Muscle of leg (tissue), 16 donors: ENCODE results near the gene USP37. TPM values are rescaled to one million over a fixed set of nuclear protein-coding genes. Genes with fewer than 3 reads are reported as not detected.

Source experiments
- DNase-seq: peaks from one replicate; pipeline ENCODE4 v3.0.0; 2013
- H3K27ac ChIP-seq: one replicate; pipeline ENCODE4 v1.5.1; 2013; ENCODE audit warnings: mild to moderate bottlenecking, low read length, control low read depth
- H3K27me3 ChIP-seq: one replicate; pipeline ENCODE4 v1.6.1; 2013; ENCODE audit warnings: low read length; ENCODE audit not compliant: control insufficient read depth, insufficient read depth
- H3K36me3 ChIP-seq: one replicate; pipeline ENCODE4 v1.6.1; 2013; ENCODE audit warnings: low read length; ENCODE audit not compliant: control insufficient read depth, insufficient read depth
- H3K4me1 ChIP-seq: one replicate; pipeline ENCODE4 v1.6.1; 2013; ENCODE audit warnings: low read length; ENCODE audit not compliant: control insufficient read depth, insufficient read depth
- H3K4me3 ChIP-seq: one replicate; pipeline ENCODE4 v1.5.1; 2013; ENCODE audit warnings: low read length, control low read depth
- H3K9me3 ChIP-seq: replicated peaks from 2 replicates; pipeline ENCODE4 v1.6.1; 2013; ENCODE audit warnings: low read depth, low read length; ENCODE audit not compliant: control insufficient read depth
- WGBS: methylation state at CpG from one replicate; pipeline ENCODE4 v1.1.5; 2013; ENCODE audit warnings: missing lambda C conversion rate; ENCODE audit not compliant: insufficient coverage; 5-methylcytosine and 5-hydroxymethylcytosine counted together
- long read RNA-seq, 11 donors: transcript quantifications; one replicate each; lab custom pipeline, GENCODE V29; 2026
- polyA plus RNA-seq, 8 donors: library from polyadenylated mRNA; unstranded; fragments of 120-200 nt; gene quantifications; one replicate each; pipeline versions ENCODE4 v1.2.1 to v1.2.3, GENCODE V29; 2013; ENCODE audit warnings: inconsistent platforms in 1 of 8, low replicate concordance in 1 of 8; ENCODE audit not compliant: insufficient read length in 8 of 8, insufficient read depth in 1 of 8
- total RNA-seq: library from RNA; stranded (reverse); fragments of 120-200 nt; gene quantifications from one replicate; pipeline ENCODE4 v1.2.4, GENCODE V29; 2013

Gene USP37, protein sequence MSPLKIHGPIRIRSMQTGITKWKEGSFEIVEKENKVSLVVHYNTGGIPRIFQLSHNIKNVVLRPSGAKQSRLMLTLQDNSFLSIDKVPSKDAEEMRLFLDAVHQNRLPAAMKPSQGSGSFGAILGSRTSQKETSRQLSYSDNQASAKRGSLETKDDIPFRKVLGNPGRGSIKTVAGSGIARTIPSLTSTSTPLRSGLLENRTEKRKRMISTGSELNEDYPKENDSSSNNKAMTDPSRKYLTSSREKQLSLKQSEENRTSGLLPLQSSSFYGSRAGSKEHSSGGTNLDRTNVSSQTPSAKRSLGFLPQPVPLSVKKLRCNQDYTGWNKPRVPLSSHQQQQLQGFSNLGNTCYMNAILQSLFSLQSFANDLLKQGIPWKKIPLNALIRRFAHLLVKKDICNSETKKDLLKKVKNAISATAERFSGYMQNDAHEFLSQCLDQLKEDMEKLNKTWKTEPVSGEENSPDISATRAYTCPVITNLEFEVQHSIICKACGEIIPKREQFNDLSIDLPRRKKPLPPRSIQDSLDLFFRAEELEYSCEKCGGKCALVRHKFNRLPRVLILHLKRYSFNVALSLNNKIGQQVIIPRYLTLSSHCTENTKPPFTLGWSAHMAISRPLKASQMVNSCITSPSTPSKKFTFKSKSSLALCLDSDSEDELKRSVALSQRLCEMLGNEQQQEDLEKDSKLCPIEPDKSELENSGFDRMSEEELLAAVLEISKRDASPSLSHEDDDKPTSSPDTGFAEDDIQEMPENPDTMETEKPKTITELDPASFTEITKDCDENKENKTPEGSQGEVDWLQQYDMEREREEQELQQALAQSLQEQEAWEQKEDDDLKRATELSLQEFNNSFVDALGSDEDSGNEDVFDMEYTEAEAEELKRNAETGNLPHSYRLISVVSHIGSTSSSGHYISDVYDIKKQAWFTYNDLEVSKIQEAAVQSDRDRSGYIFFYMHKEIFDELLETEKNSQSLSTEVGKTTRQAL
- 11.0 TPM for total RNA-seq
- 10 to 100 TPM in 1 of 8 donors, 1 to 10 TPM in 7; 4.8 to 10.7 (median 9.0) TPM for polyA plus RNA-seq
- long read RNA-seq, donor 1, full-length matches to known transcripts = 2 of 2 reads
- long read RNA-seq, donor 1, partial matches to known transcripts = 0 of 2 reads
- long read RNA-seq, donor 1, other reads (novel, unspliced or antisense) = 0 of 2 reads
- long read RNA-seq, donor 2 = 0 reads
- long read RNA-seq, donor 3, full-length matches to known transcripts = 1 of 1 reads
- long read RNA-seq, donor 3, partial matches to known transcripts = 0 of 1 reads
- long read RNA-seq, donor 3, other reads (novel, unspliced or antisense) = 0 of 1 reads
- long read RNA-seq, donor 4, full-length matches to known transcripts = 2 of 2 reads
- long read RNA-seq, donor 4, partial matches to known transcripts = 0 of 2 reads
- long read RNA-seq, donor 4, other reads (novel, unspliced or antisense) = 0 of 2 reads
- long read RNA-seq, donor 5, full-length matches to known transcripts = 2 of 2 reads
- long read RNA-seq, donor 5, partial matches to known transcripts = 0 of 2 reads
- long read RNA-seq, donor 5, other reads (novel, unspliced or antisense) = 0 of 2 reads
- long read RNA-seq, donor 6, full-length matches to known transcripts = 1 of 1 reads
- long read RNA-seq, donor 6, partial matches to known transcripts = 0 of 1 reads
- long read RNA-seq, donor 6, other reads (novel, unspliced or antisense) = 0 of 1 reads
- long read RNA-seq, donor 7 = 0 reads
- long read RNA-seq, donor 8 = 0 reads
- long read RNA-seq, donor 9, full-length matches to known transcripts = 2 of 2 reads
- long read RNA-seq, donor 9, partial matches to known transcripts = 0 of 2 reads
- long read RNA-seq, donor 9, other reads (novel, unspliced or antisense) = 0 of 2 reads
- long read RNA-seq, donor 10 = 0 reads
- long read RNA-seq, donor 11 = 0 reads

GRCh38 chr2:218568190-218569037, at the start of gene USP37, which contains the start of gene CNOT9:
USP37 (minus strand) TSS chr2:218568351; CDS start chr2:218558653, 9,698 bp downstream.
CNOT9 (plus strand) TSS chr2:218568839; CDS start chr2:218568955, 116 bp downstream.
- Histone ChIP-seq H3K27ac (peak within 1 kb of the TSS; percentile 97), H3K9me3 (no peaks in the 10 kb centered on the region), H3K4me1 (peaks cover 10% of the 10 kb centered on the region), H3K27me3 (no peaks in the 10 kb centered on the region), H3K4me3 (peak within 1 kb of the TSS; percentile 69), H3K36me3 (peaks cover 21% of the 10 kb centered on the region)
- peak; percentile 99 for DNase-seq
- WGBS = under 1% methylated on average over 64 of the region's 77 CpGs

DNA sequence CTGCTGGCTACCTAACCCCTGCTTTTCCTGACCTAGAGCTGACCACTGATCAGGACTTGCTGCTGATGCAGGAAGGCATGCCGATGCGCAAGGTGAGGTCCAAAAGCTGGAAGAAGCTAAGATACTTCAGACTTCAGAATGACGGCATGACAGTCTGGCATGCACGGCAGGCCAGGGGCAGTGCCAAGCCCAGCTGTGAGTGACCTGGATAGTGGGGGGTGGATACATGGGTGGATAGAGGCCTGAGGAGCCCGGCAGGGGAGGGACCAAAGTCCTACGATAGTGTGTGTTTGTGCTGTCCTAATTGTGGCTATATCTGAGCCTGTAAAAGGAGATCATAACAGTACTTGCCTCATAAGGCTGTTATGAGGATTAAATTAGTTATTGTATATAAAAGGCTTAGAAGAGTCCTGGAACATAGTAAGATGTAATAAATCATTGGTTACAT, 47.7 kb upstream of the USP37 start:
- DNase-seq = no peak
- Histone ChIP-seq H3K36me3 (peaks cover 13% of the 10 kb centered on the region), H3K27me3 (no peaks in the 10 kb centered on the region), H3K9me3 (no peaks in the 10 kb centered on the region), H3K4me1 (peaks cover 3% of the 10 kb centered on the region), H3K4me3 (no peak overlapping the region), H3K27ac (no peak overlapping the region)
- WGBS = 75% methylated on average over 6 of the region's 6 CpGs

- Histone ChIP-seq H3K36me3 (no peaks in the 10 kb centered on the region), H3K27me3 (no peaks in the 10 kb centered on the region), H3K27ac (peak within 1 kb of the TSS; percentile 81), H3K4me3 (peak within 1 kb of the TSS; percentile 42), H3K4me1 (peaks cover 28% of the 10 kb centered on the region), H3K9me3 (no peaks in the 10 kb centered on the region)
- 8% methylated on average over 5 of the region's 8 CpGs for WGBS
- peak; percentile 86 for DNase-seq
Observed at GRCh38 chr2:218607436-218608115, 39.4 kb upstream of the USP37 start, which contains the start of gene PLCD4. PLCD4 (plus strand) TSS chr2:218607899; CDS start chr2:218615740, 7,841 bp downstream.

DNA sequence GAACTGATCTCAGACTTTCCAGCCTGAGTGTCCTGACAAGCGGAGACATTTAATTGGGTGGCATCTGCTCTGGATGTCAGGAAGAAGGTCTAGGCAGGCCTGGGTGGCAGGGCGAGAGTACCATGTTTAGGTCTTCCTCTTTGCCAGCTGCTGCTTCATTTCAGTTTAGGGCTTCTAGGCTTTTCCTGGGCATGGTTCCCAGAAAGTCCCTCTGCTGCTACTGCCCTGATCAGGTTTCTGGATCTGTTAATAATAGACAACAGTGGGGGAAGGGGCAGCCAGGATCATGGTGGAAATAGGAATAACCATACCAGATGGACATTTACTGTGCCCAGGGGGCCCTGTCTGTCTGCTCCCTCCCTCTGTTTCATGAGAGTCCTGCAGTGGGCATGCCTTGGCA, 37.3 kb upstream of the USP37 start:
- DNase-seq = peak; percentile 93
- H3K27ac ChIP-seq = peak overlapping the region; percentile 84
- H3K4me1 ChIP-seq = peaks cover 28% of the 10 kb centered on the region
- 34% methylated on average over 2 of the region's 2 CpGs for WGBS
- no peaks in the 10 kb centered on the region for H3K9me3 ChIP-seq
- no peaks in the 10 kb centered on the region for H3K27me3 ChIP-seq
- H3K4me3 ChIP-seq = no peak overlapping the region
- H3K36me3 ChIP-seq = no peaks in the 10 kb centered on the region

- no CpG with 5 or more reads among the region's 1 CpG for WGBS
- Histone ChIP-seq H3K27ac (no peak overlapping the region), H3K27me3 (no peaks in the 10 kb centered on the region), H3K4me3 (no peak overlapping the region), H3K4me1 (no peaks in the 10 kb centered on the region), H3K36me3 (peaks cover 51% of the 10 kb centered on the region), H3K9me3 (no peaks in the 10 kb centered on the region)
- no peak for DNase-seq
Observed at GRCh38 chr2:218585541-218585940, 17.4 kb upstream of the USP37 start.

GRCh38 chr2:218583983-218584850, 16.1 kb upstream of the USP37 start:
- H3K27me3 ChIP-seq = no peaks in the 10 kb centered on the region
- H3K4me1 ChIP-seq = no peaks in the 10 kb centered on the region
- no peak for DNase-seq
- no peak overlapping the region for H3K4me3 ChIP-seq
- H3K27ac ChIP-seq = no peak overlapping the region
- no peaks in the 10 kb centered on the region for H3K9me3 ChIP-seq
- peaks cover 39% of the 10 kb centered on the region for H3K36me3 ChIP-seq
- WGBS = no CpG with 5 or more reads among the region's 6 CpGs

GRCh38 chr2:218582076-218582475, 13.9 kb upstream of the USP37 start:
- Histone ChIP-seq H3K27me3 (no peaks in the 10 kb centered on the region), H3K36me3 (peaks cover 35% of the 10 kb centered on the region), H3K9me3 (no peaks in the 10 kb centered on the region), H3K4me3 (no peak overlapping the region), H3K27ac (no peak overlapping the region), H3K4me1 (peaks cover 7% of the 10 kb centered on the region)
- DNase-seq = no peak
- WGBS = 100% methylated on average over 2 of the region's 7 CpGs
